ENCODE data around the gene TRAPPC14.

The TRAPPC14 gene

GRCh38 chr7:100173806-100174495, 15.4 kb upstream of the TRAPPC14 start:
- Histone ChIP-seq H3K36me3 (ENCODE audit: control insufficient read depth in 2 of 2, insufficient read depth in 1 of 2, low read length in 2 of 2) (no peaks in the 10 kb centered on the region), H3K27ac (ENCODE audit: extremely low read depth, low read depth, low read length) (no peak overlapping the region), H3K4me1 (ENCODE audit: control insufficient read depth, insufficient read depth, low read length) (no peaks in the 10 kb centered on the region), H3K4me3 (ENCODE audit: low read depth, low read length) (no peak overlapping the region), H3K9me3 (ENCODE audit: control insufficient read depth, insufficient read depth, low read depth, low read length) (no peaks in the 10 kb centered on the region)
- POLR2A ChIA-PET: no interaction called here
- CTCF ChIA-PET: interaction anchor here (0.6 kb wide), 1 partner anchor 996 kb away, joined by 4 read pairs; no protein-coding TSS in a partner anchor
- no peak for TF ChIP-seq PATZ1 (tag by site-specific recombination; IDR thresholded peaks at IDR 0.05)
- 0 out of 2 replicates have a peak, but pooled peaks have one; percentile 17 for TF ChIP-seq ZNF398 (tag by site-specific recombination; IDR thresholded peaks at IDR 0.05)
- TF ChIP-seq ZNF302 (tag by site-specific recombination; IDR thresholded peaks at IDR 0.05; ENCODE audit: low read depth): no peak
- no peak for TF ChIP-seq ZNF157 (tag by site-specific recombination; IDR thresholded peaks at IDR 0.05)
- TF ChIP-seq EGR2 (tag by site-specific recombination; IDR thresholded peaks at IDR 0.05; ENCODE audit: low read depth): peak; percentile 37; the same call in 1 of the 2 replicates
- TF ChIP-seq KLF8 (tag by site-specific recombination; IDR thresholded peaks at IDR 0.05): no peak
- no peak for TF ChIP-seq ZNF610 (tag by site-specific recombination; IDR thresholded peaks at IDR 0.05; ENCODE audit: borderline replicate concordance)
- TF ChIP-seq ZNF621 (tag by site-specific recombination; IDR thresholded peaks at IDR 0.05): no peak
- TF ChIP-seq ZNF366 (tag by site-specific recombination; conservative IDR thresholded peaks at IDR 0.05): 0 out of 2 replicates have a peak, but pooled peaks have one; percentile 4
- TF ChIP-seq ZNF701 (tag by site-specific recombination; IDR thresholded peaks at IDR 0.05): no peak
- TF ChIP-seq ZFHX2 (tag by site-specific recombination; conservative IDR thresholded peaks at IDR 0.05): 0 out of 2 replicates have a peak, but pooled peaks have one; percentile 17

- POLR2A ChIA-PET: interaction anchor here (0.7 to 1.4 kb wide), 2 partner anchors 23 to 32 kb away, joined by 3 to 5 read pairs; partner anchors contain the start of gene LAMTOR4
- peaks cover 5% of the 10 kb centered on the region for H3K4me1 ChIP-seq (ENCODE audit: control insufficient read depth, insufficient read depth, low read length)
- CTCF ChIA-PET: interaction anchor here (0.6 to 1.1 kb wide), 2 partner anchors 17 to 39 kb away, joined by 6 to 9 read pairs; no protein-coding TSS in a partner anchor
- peak; percentile 53 for TF ChIP-seq EGR2 (tag by site-specific recombination; IDR thresholded peaks at IDR 0.05; ENCODE audit: low read depth)
- no peak for TF ChIP-seq KLF10 (tag by site-specific recombination; IDR thresholded peaks at IDR 0.05)
- no peak for TF ChIP-seq ZNF214 (tag by site-specific recombination; IDR thresholded peaks at IDR 0.05; ENCODE audit: borderline replicate concordance)
- no peak for TF ChIP-seq ZNF202 (tag by site-specific recombination; IDR thresholded peaks at IDR 0.05; ENCODE audit: borderline replicate concordance)
- TF ChIP-seq ZNF544 (tag by site-specific recombination; IDR thresholded peaks at IDR 0.05): no peak
- TF ChIP-seq IKZF3 (tag by site-specific recombination; IDR thresholded peaks at IDR 0.05): 0 out of 2 replicates have a peak, but pooled peaks have one; percentile 13
- TF ChIP-seq ZFHX2 (tag by site-specific recombination; conservative IDR thresholded peaks at IDR 0.05): peak; percentile 60
- no peak for TF ChIP-seq ZNF623 (tag by site-specific recombination; IDR thresholded peaks at IDR 0.05)
- TF ChIP-seq ZNF76 (tag by site-specific recombination; IDR thresholded peaks at IDR 0.05; ENCODE audit: borderline replicate concordance, low read depth): no peak
- TF ChIP-seq KLF7 (tag by site-specific recombination; IDR thresholded peaks at IDR 0.05; ENCODE audit: borderline replicate concordance): no peak
- no peak for TF ChIP-seq REST (tag by site-specific recombination; IDR thresholded peaks at IDR 0.05)
- TF ChIP-seq, protein P1, sequence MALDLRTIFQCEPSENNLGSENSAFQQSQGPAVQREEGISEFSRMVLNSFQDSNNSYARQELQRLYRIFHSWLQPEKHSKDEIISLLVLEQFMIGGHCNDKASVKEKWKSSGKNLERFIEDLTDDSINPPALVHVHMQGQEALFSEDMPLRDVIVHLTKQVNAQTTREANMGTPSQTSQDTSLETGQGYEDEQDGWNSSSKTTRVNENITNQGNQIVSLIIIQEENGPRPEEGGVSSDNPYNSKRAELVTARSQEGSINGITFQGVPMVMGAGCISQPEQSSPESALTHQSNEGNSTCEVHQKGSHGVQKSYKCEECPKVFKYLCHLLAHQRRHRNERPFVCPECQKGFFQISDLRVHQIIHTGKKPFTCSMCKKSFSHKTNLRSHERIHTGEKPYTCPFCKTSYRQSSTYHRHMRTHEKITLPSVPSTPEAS (tag by site-specific recombination; IDR thresholded peaks at IDR 0.05): no peak
- TF ChIP-seq KLF8 (tag by site-specific recombination; IDR thresholded peaks at IDR 0.05): peak; percentile 33; the same call in 1 of the 2 replicates
- no peak for TF ChIP-seq ZBTB20 (tag by site-specific recombination; IDR thresholded peaks at IDR 0.05)
- no peak for TF ChIP-seq ZNF626 (tag by site-specific recombination; IDR thresholded peaks at IDR 0.05)
- TF ChIP-seq ZNF530 (tag by site-specific recombination; IDR thresholded peaks at IDR 0.05; ENCODE audit: low read depth): no peak
- no peak for TF ChIP-seq ZNF555 (tag by site-specific recombination; conservative IDR thresholded peaks at IDR 0.05)
- no peak for TF ChIP-seq ZNF423 (tag by site-specific recombination; IDR thresholded peaks at IDR 0.05)
Observed at GRCh38 chr7:100171840-100172239, 13.3 kb upstream of the TRAPPC14 start.

More at GRCh38 chr7:100171840-100172239, 13.3 kb upstream of the TRAPPC14 start:
- Histone ChIP-seq H3K9me3 (ENCODE audit: control insufficient read depth, insufficient read depth, low read depth, low read length) (no peaks in the 10 kb centered on the region), H3K36me3 (ENCODE audit: control insufficient read depth in 2 of 2, insufficient read depth in 1 of 2, low read length in 2 of 2) (no peaks in the 10 kb centered on the region), H3K27ac (ENCODE audit: extremely low read depth, low read depth, low read length) (no peak overlapping the region), H3K4me3 (ENCODE audit: low read depth, low read length) (no peak overlapping the region)

All from HEK293 (cell line).